A549 (cell line): ENCODE results near the gene MTHFS.

ENCODE experiments used
- CBX8 ChIP-seq: fragments of 200-600 bp; sonication (generic); IDR thresholded peaks from 2 replicates; pipeline ENCODE4 v1.6.1; 2016
- CEBPB ChIP-seq, 2 experiments: fragments of >200 bp in 1 of 2; sonication (Bioruptor Twin) in 1 of 2; formaldehyde crosslinking in 1 of 2; IDR thresholded peaks; 2 replicates each; pipeline ENCODE4 v1.6.1; 2012 to 2016
- CHD4 ChIP-seq: fragments of 200-600 bp; sonication (generic); IDR thresholded peaks from 2 replicates; pipeline ENCODE4 v1.6.1; 2016; ENCODE audit warnings: antibody characterized with exemption, mild to moderate bottlenecking, borderline replicate concordance
- CTCF ChIP-seq: fragments of >200 bp; sonication (Bioruptor Twin); formaldehyde crosslinking; IDR thresholded peaks from 3 replicates; pipeline ENCODE4 v1.5.1; 2016
- EHMT2 ChIP-seq: fragments of 200-600 bp; sonication (generic); IDR thresholded peaks from 2 replicates; pipeline ENCODE4 v1.6.1; 2016; ENCODE audit warnings: antibody characterized with exemption, low read depth, mild to moderate bottlenecking, moderate library complexity
- ELK1 ChIP-seq: fragments of 150-350 bp; IDR thresholded peaks from 2 replicates; pipeline ENCODE4 v1.6.1; 2014; ENCODE audit warnings: low read depth, mild to moderate bottlenecking, low read length
- ESRRA ChIP-seq: fragments of 150-350 bp; IDR thresholded peaks from 2 replicates; pipeline ENCODE4 v1.6.1; 2014; ENCODE audit warnings: mild to moderate bottlenecking, low read length, borderline replicate concordance
- MYC ChIP-seq: IDR thresholded peaks from 2 replicates; pipeline ENCODE4 v1.6.1; 2012; ENCODE audit warnings: mild to moderate bottlenecking, inconsistent platforms, low read length, improper control_type of control experiment, borderline replicate concordance
- POLR2A ChIP-seq: IDR thresholded peaks from 2 replicates; pipeline ENCODE4 v1.6.1; 2012; ENCODE audit warnings: mild to moderate bottlenecking, low read length

- TF ChIP-seq POLR2A (no peak), CTCF (no peak), ESRRA (no peak), CBX8 (no peak), EHMT2 (no peak), ELK1 (no peak), CEBPB (IDR thresholded peaks at IDR 0.05) (no peak), CHD4 (no peak), MYC (no peak)
Measured at GRCh38 chr15:79924379-79924778, 27.6 kb upstream of the MTHFS start.
